Right lobe of liver (tissue), 6 donors: Measurements from ENCODE around the gene FRMPD4. TPM values are rescaled to one million over a fixed set of nuclear protein-coding genes. Genes with fewer than 3 reads are reported as not detected.

Source experiments
- ATAC-seq, 4 donors: fragments of 200-7000 bp; cut with Tn5 transposase; one replicate each; pipeline ENCODE4 v1.9.1; 2020; ENCODE audit warnings: mild to moderate bottlenecking in 4 of 4, moderate library complexity in 4 of 4
- DNase-seq, 3 donors: peaks; one replicate each; pipeline ENCODE4 v3.0.0-alpha.2; 2020
- H3K27ac ChIP-seq, 3 donors: fragments of 200-600 bp; one replicate each; pipeline ENCODE4 v1.8.0; 2022
- H3K27me3 ChIP-seq, 2 donors: fragments of 200-600 bp; one replicate each; pipeline ENCODE4 v1.8.0; 2022
- H3K36me3 ChIP-seq, 4 donors: fragments of 200-600 bp; sonication (generic) in 1 of 4; one replicate each; pipeline versions ENCODE4 v1.5.1 to v1.8.0; 2017 to 2022; ENCODE audit warnings: control low read depth in 1 of 4
- H3K4me1 ChIP-seq, 4 donors: fragments of 200-600 bp; sonication (generic) in 1 of 4; one replicate each; pipeline versions ENCODE4 v1.5.1 to v1.8.0; 2017 to 2022; ENCODE audit warnings: control low read depth in 1 of 4
- H3K4me3 ChIP-seq, 3 donors: fragments of 200-600 bp; one replicate each; pipeline ENCODE4 v1.8.0; 2022
- H3K9me3 ChIP-seq, 4 donors: fragments of 200-600 bp; sonication (generic) in 1 of 4; one replicate each; pipeline versions ENCODE4 v1.5.1 to v1.8.0; 2017 to 2022; ENCODE audit warnings: control low read depth in 1 of 4
- POLR2A ChIP-seq: fragments of 450-650 bp; IDR thresholded peaks from one replicate; pipeline ENCODE4 v1.6.1; 2017; ENCODE audit warnings: antibody characterized with exemption, mild to moderate bottlenecking
- WGBS: methylation state at CpG from one replicate; pipeline ENCODE4 v1.1.6; 2018; ENCODE audit warnings: low coverage, low lambda C conversion rate; ENCODE audit not compliant: insufficient coverage; ENCODE audit errors: missing lambda C conversion rate; 5-methylcytosine and 5-hydroxymethylcytosine counted together
- intact Hi-C, 2 donors: fragments of 100-400 bp; cut with DNase I; formaldehyde crosslinking; loops; one replicate each; pipeline versions ENCODE4 v1.11.2 to v1.14.1; 2022
- total RNA-seq, 6 experiments: library from RNA; depleted of rRNA in 2 of 6; stranded (reverse); fragments of >200 nt in 2 of 6; fragmentation: NEBNext Ultra II Directional in 3 of 6; extraction: Animal tissue kit (Norgen Biotek cat#: 25700) in 3 of 6; gene quantifications; one replicate each; pipeline versions ENCODE4 v1.1.0 to v1.2.4, GENCODE V29; 2016 to 2023
- TF ChIP-seq, protein P1 (sequence below), 4 donors: fragments of 200-600 bp in 3 of 4; fragments of 450-650 bp in 1 of 4; IDR thresholded peaks; one replicate each; pipeline versions ENCODE4 v1.5.1 to v1.8.0; 2016 to 2022; ENCODE audit warnings: antibody characterized with exemption in 4 of 4, mild to moderate bottlenecking in 2 of 4
- donor health status: DM: no; HTN: yes; CAD: no.
- donor health status: DM: no; HTN: no; CAD: no.
- donor health status: DM: no; HTN: no; CAD: no.
- donor health status: DM: no; HTN: yes; CAD: no.
- donor health status: DM: no; HTN: yes; CAD: no.

The FRMPD4 gene
- total RNA-seq, 6 experiments from 2014 or later, result 0.05 to 0.12 (median 0.06) TPM; not detected in 3

DNA sequence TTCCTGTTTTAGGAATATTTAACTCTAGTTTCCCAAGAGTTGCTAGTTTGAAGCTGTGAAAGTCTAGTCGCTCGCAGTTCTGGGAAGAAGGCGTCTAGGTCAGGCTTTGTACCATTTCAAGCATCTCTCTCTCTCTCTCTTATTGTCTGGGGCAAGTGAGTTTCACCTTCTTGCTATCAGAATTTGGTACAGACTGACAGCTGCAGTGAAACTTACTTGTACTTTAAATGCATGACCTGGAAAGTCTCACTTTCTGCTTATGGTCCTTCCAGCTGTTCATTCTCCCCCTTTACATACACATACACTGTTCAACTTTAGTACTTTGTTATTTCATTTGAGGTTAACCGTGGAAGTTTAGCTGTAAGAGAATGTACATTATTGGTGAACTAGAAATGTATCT, 4.4 kb downstream of the FRMPD4 start:
- Histone ChIP-seq H3K4me3 (no peak overlapping the region), H3K27me3 (no peaks in the 10 kb centered on the region), H3K27ac (no peak overlapping the region), H3K4me1 (no peaks in the 10 kb centered on the region), H3K9me3 (no peaks in the 10 kb centered on the region), H3K36me3 (no peaks in the 10 kb centered on the region)
- TF ChIP-seq, protein P1, sequence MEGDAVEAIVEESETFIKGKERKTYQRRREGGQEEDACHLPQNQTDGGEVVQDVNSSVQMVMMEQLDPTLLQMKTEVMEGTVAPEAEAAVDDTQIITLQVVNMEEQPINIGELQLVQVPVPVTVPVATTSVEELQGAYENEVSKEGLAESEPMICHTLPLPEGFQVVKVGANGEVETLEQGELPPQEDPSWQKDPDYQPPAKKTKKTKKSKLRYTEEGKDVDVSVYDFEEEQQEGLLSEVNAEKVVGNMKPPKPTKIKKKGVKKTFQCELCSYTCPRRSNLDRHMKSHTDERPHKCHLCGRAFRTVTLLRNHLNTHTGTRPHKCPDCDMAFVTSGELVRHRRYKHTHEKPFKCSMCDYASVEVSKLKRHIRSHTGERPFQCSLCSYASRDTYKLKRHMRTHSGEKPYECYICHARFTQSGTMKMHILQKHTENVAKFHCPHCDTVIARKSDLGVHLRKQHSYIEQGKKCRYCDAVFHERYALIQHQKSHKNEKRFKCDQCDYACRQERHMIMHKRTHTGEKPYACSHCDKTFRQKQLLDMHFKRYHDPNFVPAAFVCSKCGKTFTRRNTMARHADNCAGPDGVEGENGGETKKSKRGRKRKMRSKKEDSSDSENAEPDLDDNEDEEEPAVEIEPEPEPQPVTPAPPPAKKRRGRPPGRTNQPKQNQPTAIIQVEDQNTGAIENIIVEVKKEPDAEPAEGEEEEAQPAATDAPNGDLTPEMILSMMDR (IDR thresholded peaks at IDR 0.05), result no peak
- no peak for TF ChIP-seq POLR2A
- DNase-seq (no peak), ATAC-seq (no peak)
- intact Hi-C loops, result no loop called here
- 62% methylated on average over 4 of the region's 4 CpGs for WGBS

DNA sequence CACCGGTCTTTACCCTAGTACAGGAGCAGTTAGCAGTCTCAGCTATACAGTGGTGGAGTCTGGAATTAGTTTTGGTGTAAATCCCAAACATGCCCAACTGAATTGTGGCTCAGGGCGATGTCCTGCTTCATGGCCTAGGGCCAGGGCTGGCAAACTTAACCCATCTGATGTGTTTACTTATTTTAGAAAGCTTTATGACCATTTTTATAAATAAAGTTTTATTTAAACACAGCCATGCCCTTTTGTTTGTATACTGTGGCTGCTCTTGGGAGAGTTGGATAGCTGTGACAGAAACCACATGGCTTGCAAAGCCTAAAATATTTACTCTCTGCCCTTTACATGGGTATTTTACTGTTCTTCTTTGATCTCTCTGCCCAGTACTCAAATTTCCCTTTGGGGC, 7.1 kb downstream of the FRMPD4 start:
- no peak for ATAC-seq
- H3K36me3 ChIP-seq, result no peaks in the 10 kb centered on the region
- 69% methylated on average over 2 of the region's 2 CpGs for WGBS
- H3K27ac ChIP-seq, result no peak overlapping the region
- intact Hi-C loops, result no loop called here
- H3K27me3 ChIP-seq, result no peaks in the 10 kb centered on the region
- H3K4me1 ChIP-seq, result no peaks in the 10 kb centered on the region
- DNase-seq, result no peak
- no peak for TF ChIP-seq POLR2A
- TF ChIP-seq, protein P1 (IDR thresholded peaks at IDR 0.05), result no peak
- no peak overlapping the region for H3K4me3 ChIP-seq
- H3K9me3 ChIP-seq, result no peaks in the 10 kb centered on the region

DNA sequence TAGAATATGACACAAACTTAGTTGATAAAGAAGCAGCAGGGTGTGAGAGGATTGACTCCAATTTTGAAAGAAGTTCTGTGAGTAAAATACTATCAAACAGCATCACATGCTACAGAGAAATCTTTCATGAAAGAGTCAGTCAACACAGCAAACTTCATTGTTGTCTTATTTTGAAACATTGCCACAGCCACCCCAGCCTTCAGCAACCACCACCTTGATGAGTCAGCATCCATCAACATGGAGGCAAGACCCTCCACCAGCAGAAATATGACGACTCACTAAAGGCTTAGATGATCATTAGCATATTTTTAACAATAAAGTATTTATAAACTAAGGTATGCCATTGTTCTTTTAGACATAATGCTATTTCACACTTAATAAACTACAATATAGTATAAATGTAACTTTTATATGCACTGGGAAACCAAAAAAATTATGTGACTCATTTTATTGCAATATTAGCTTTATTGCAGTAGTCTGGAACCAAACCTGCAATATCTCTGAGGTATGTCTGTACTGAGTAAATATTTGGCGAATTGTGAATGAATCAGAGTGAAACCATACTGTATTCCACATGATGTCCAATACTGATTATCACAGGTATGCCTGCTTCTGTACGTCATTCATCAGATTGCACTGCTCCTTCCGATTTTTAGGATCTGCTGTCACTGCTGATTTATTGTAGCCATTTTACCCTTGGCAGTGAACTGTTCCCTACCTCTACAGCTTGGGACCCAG, 11.6 kb downstream of the FRMPD4 start:
- no peak for ATAC-seq
- WGBS, result 51% methylated on average over 4 of the region's 4 CpGs
- no peaks in the 10 kb centered on the region for H3K9me3 ChIP-seq
- H3K36me3 ChIP-seq, result no peaks in the 10 kb centered on the region
- DNase-seq, result no peak
- no peak for TF ChIP-seq POLR2A
- TF ChIP-seq, protein P1 (IDR thresholded peaks at IDR 0.05), result no peak
- H3K4me1 ChIP-seq, result no peaks in the 10 kb centered on the region
- no peak overlapping the region for H3K27ac ChIP-seq
- H3K27me3 ChIP-seq, result no peaks in the 10 kb centered on the region
- H3K4me3 ChIP-seq, result no peak overlapping the region
- intact Hi-C loops, result no loop called here

DNA sequence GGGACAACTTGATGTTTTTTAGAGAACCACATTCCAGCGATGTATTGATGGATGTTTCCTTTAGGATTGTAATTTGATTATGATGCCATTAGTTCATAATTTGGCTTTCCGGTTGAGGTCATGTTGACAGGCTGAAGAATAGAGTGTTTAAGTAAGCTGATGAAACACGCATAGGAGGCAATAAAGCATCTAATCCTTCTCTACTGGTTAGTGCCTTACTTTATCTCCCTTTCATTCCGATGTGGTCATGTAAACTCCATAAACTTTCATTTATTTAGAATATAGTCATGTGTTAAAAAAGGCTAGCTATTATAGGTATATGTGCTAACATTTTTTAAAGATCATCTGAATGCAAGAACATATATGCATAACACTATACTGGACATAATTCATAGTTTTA, 15.0 kb downstream of the FRMPD4 start:
- WGBS, result 75% methylated on average over 4 of the region's 4 CpGs
- DNase-seq, result no peak

More for the DNA sequence above, 15.0 kb downstream of the FRMPD4 start:
- no peak for ATAC-seq
- Histone ChIP-seq H3K4me1 (no peaks in the 10 kb centered on the region), H3K9me3 (no peaks in the 10 kb centered on the region), H3K4me3 (no peak overlapping the region), H3K36me3 (no peaks in the 10 kb centered on the region), H3K27ac (no peak overlapping the region), H3K27me3 (no peaks in the 10 kb centered on the region)
- intact Hi-C loops, result no loop called here
- TF ChIP-seq, protein P1 (IDR thresholded peaks at IDR 0.05), result no peak
- TF ChIP-seq POLR2A, result no peak
